Suprapubic skin (tissue), 3 donors: ENCODE measurements around the gene PTPN21.

Experiments
- CTCF ChIP-seq, 2 donors: fragments of 200-600 bp in 1 of 2; fragments of 450-650 bp in 1 of 2; sonication (generic) in 1 of 2; IDR thresholded peaks; one replicate each; pipeline ENCODE4 v1.5.1; 2016 to 2019; ENCODE audit warnings: antibody characterized with exemption in 2 of 2, mild to moderate bottlenecking in 1 of 2, moderate library complexity in 1 of 2
- POLR2AphosphoS5 ChIP-seq, 3 donors: sonication (generic); formaldehyde crosslinking; IDR thresholded peaks; one replicate each; pipeline ENCODE4 v1.6.1; 2017; ENCODE audit warnings: antibody characterized with exemption in 3 of 3

- TF ChIP-seq CTCF (IDR thresholded peaks at IDR 0.05), result no peak
- no peak for TF ChIP-seq POLR2AphosphoS5 (IDR thresholded peaks at IDR 0.05)
Observed at GRCh38 chr14:88470542-88471440, 84.0 kb downstream of the PTPN21 start.
